Uterus (tissue), 2 donors: ENCODE data around the gene FOXF2.

ENCODE experiments used
- POLR2A ChIP-seq, 2 donors: fragments of 450-650 bp; IDR thresholded peaks; one replicate each; pipeline ENCODE4 v1.6.1; 2016; ENCODE audit warnings: antibody characterized with exemption in 2 of 2, mild to moderate bottlenecking in 1 of 2, moderate library complexity in 1 of 2
- TF ChIP-seq, protein P1 (sequence below), 4 experiments: fragments of 200-600 bp in 2 of 4; fragments of 450-650 bp in 2 of 4; sonication (generic) in 2 of 4; IDR thresholded peaks; one replicate each; pipeline ENCODE4 v1.5.1; 2016 to 2019; ENCODE audit warnings: antibody characterized with exemption in 4 of 4, mild to moderate bottlenecking in 2 of 4, moderate library complexity in 1 of 4

DNA sequence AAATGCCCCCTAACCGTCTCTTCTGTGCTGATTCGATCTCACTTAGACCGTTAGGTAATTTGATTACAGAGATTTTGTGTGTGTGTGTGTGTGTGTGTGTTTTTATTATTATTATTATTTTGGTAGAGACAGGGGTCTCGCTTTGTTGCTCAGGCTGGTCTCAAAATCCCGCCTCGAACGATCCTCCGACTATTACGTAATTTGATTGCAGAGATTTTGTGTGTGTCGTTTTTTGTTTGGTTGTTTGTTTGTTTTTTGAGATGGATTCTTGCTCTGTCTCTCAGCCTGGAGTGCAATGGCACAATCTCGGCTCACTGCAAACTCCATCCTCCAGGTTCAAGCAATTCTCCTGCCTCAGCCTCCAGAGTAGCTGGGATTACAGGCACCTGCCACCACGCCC, 28.3 kb downstream of the FOXF2 start:
- TF ChIP-seq, protein P1, sequence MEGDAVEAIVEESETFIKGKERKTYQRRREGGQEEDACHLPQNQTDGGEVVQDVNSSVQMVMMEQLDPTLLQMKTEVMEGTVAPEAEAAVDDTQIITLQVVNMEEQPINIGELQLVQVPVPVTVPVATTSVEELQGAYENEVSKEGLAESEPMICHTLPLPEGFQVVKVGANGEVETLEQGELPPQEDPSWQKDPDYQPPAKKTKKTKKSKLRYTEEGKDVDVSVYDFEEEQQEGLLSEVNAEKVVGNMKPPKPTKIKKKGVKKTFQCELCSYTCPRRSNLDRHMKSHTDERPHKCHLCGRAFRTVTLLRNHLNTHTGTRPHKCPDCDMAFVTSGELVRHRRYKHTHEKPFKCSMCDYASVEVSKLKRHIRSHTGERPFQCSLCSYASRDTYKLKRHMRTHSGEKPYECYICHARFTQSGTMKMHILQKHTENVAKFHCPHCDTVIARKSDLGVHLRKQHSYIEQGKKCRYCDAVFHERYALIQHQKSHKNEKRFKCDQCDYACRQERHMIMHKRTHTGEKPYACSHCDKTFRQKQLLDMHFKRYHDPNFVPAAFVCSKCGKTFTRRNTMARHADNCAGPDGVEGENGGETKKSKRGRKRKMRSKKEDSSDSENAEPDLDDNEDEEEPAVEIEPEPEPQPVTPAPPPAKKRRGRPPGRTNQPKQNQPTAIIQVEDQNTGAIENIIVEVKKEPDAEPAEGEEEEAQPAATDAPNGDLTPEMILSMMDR (IDR thresholded peaks at IDR 0.05), result no peak
- TF ChIP-seq POLR2A (IDR thresholded peaks at IDR 0.05), result no peak
